ENCODE data around the gene NCK2.

NCK2 gene

GRCh38 chr2:105774781-105775337, 30.1 kb downstream of the NCK2 start:
- in situ Hi-C loops (cut with HindIII; ENCODE audit: low sequenced_read_pairs): no loop called here

- in situ Hi-C loops (cut with HindIII; ENCODE audit: low sequenced_read_pairs): no loop called here
Observed at GRCh38 chr2:105775809-105776559, 31.3 kb downstream of the NCK2 start.

GRCh38 chr2:105776560-105776928, 31.8 kb downstream of the NCK2 start:
- in situ Hi-C loops (cut with HindIII; ENCODE audit: low sequenced_read_pairs): no loop called here

GRCh38 chr2:105777031-105777482, 32.3 kb downstream of the NCK2 start:
- in situ Hi-C loops (cut with HindIII; ENCODE audit: low sequenced_read_pairs): no loop called here

- in situ Hi-C loops (cut with HindIII; ENCODE audit: low sequenced_read_pairs): no loop called here
Observed at GRCh38 chr2:105777506-105778055, 32.9 kb downstream of the NCK2 start.

GRCh38 chr2:105778080-105778607, 33.4 kb downstream of the NCK2 start:
- in situ Hi-C loops (cut with HindIII; ENCODE audit: low sequenced_read_pairs): no loop called here

- in situ Hi-C loops (cut with HindIII; ENCODE audit: low sequenced_read_pairs): no loop called here
Observed at GRCh38 chr2:105779394-105779793, 34.7 kb downstream of the NCK2 start.

GRCh38 chr2:105780606-105781005, 35.9 kb downstream of the NCK2 start:
- in situ Hi-C loops (cut with HindIII; ENCODE audit: low sequenced_read_pairs): no loop called here

GRCh38 chr2:105781274-105781978, 36.7 kb downstream of the NCK2 start:
- in situ Hi-C loops (cut with HindIII; ENCODE audit: low sequenced_read_pairs): no loop called here

GRCh38 chr2:105782123-105782522, 37.4 kb downstream of the NCK2 start:
- in situ Hi-C loops (cut with HindIII; ENCODE audit: low sequenced_read_pairs): no loop called here

- in situ Hi-C loops (cut with HindIII; ENCODE audit: low sequenced_read_pairs): no loop called here
Observed at GRCh38 chr2:105782646-105783045, 37.9 kb downstream of the NCK2 start.

GRCh38 chr2:105783151-105783738, 38.5 kb downstream of the NCK2 start:
- in situ Hi-C loops (cut with HindIII; ENCODE audit: low sequenced_read_pairs): no loop called here

GRCh38 chr2:105783972-105784371, 39.3 kb downstream of the NCK2 start:
- in situ Hi-C loops (cut with HindIII; ENCODE audit: low sequenced_read_pairs): no loop called here

GRCh38 chr2:105784589-105784988, 39.9 kb downstream of the NCK2 start:
- in situ Hi-C loops (cut with HindIII; ENCODE audit: low sequenced_read_pairs): no loop called here

- in situ Hi-C loops (cut with HindIII; ENCODE audit: low sequenced_read_pairs): no loop called here
Observed at GRCh38 chr2:105785095-105785847, 40.6 kb downstream of the NCK2 start.

- in situ Hi-C loops (cut with HindIII; ENCODE audit: low sequenced_read_pairs): no loop called here
Observed at GRCh38 chr2:105786231-105787230, 41.8 kb downstream of the NCK2 start.

- in situ Hi-C loops (cut with HindIII; ENCODE audit: low sequenced_read_pairs): no loop called here
Observed at GRCh38 chr2:105787376-105788318, 42.9 kb downstream of the NCK2 start.

- in situ Hi-C loops (cut with HindIII; ENCODE audit: low sequenced_read_pairs): no loop called here
Observed at GRCh38 chr2:105788670-105789290, 44.1 kb downstream of the NCK2 start.

All from DLD1 (cell line).